ENCODE measurements around the gene FAM13C. TPM values are rescaled to one million over a fixed set of nuclear protein-coding genes. Genes with fewer than 3 reads are reported as not detected.

FAM13C gene
- total RNA-seq, 3 donors from 2014 or later, result 6.9 to 17.8 (median 13.9) TPM

DNA sequence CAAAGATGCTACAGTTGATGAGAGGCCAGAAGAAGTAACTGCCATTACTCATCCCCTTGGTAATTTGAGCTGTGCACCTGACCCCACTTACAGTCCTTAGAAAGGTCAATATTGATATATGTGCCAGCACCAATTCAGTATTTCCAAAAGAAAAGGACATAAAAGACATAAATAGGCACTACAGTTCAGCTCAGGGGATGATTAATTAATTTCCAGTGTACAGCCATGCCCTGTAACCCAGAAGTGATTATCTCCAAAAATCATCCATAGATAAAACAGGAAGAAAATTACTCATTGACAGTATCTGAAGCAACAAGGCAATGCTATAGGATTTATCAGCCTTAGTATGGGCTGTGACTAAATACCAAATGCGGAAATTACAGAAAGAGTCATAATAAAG lies 103.5 kb downstream of the FAM13C start:
- Histone ChIP-seq H3K4me3 (no peak overlapping the region), H3K9me3 (no peaks in the 10 kb centered on the region), H3K4me1 (no peaks in the 10 kb centered on the region), H3K27ac (no peak overlapping the region), H3K27me3 (no peaks in the 10 kb centered on the region), H3K36me3 (no peaks in the 10 kb centered on the region)
- intact Hi-C loops (cut with DNase I; ENCODE audit: low total_unique reads), result no loop called here
- no peak for DNase-seq (ENCODE audit: low spot score in 2 of 2)
- no peak for TF ChIP-seq POLR2A (IDR thresholded peaks at IDR 0.05)
- TF ChIP-seq, protein P1, sequence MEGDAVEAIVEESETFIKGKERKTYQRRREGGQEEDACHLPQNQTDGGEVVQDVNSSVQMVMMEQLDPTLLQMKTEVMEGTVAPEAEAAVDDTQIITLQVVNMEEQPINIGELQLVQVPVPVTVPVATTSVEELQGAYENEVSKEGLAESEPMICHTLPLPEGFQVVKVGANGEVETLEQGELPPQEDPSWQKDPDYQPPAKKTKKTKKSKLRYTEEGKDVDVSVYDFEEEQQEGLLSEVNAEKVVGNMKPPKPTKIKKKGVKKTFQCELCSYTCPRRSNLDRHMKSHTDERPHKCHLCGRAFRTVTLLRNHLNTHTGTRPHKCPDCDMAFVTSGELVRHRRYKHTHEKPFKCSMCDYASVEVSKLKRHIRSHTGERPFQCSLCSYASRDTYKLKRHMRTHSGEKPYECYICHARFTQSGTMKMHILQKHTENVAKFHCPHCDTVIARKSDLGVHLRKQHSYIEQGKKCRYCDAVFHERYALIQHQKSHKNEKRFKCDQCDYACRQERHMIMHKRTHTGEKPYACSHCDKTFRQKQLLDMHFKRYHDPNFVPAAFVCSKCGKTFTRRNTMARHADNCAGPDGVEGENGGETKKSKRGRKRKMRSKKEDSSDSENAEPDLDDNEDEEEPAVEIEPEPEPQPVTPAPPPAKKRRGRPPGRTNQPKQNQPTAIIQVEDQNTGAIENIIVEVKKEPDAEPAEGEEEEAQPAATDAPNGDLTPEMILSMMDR (IDR thresholded peaks at IDR 0.05), result no peak
- no peak for TF ChIP-seq POLR2AphosphoS5 (IDR thresholded peaks at IDR 0.05)

DNA sequence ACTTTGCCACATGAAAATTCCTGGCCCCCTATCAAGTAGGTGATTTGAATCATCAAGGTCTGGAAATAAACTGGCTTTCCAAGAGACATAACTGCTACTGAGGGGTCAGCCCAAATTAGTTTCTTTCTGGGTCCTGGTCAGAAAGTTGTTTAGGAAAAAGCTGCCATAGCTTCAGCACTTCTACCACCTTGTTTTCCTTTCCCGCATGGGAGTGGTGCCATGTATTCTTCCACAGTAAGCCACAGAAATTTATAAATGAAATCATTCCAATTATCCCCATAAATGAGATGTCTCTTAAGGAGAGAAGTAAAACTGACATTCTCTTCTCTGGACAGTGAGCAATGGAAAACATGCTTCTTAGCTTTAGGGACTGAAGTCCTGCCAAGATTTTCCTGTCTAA lies 105.1 kb downstream of the FAM13C start:
- Histone ChIP-seq H3K27ac (no peak overlapping the region), H3K4me1 (no peaks in the 10 kb centered on the region), H3K4me3 (no peak overlapping the region), H3K27me3 (no peaks in the 10 kb centered on the region), H3K36me3 (no peaks in the 10 kb centered on the region), H3K9me3 (no peaks in the 10 kb centered on the region)
- DNase-seq (ENCODE audit: low spot score in 2 of 2), result no peak
- TF ChIP-seq POLR2AphosphoS5 (IDR thresholded peaks at IDR 0.05) (no peak), POLR2A (IDR thresholded peaks at IDR 0.05) (no peak)
- TF ChIP-seq, protein P1 (IDR thresholded peaks at IDR 0.05), result no peak
- intact Hi-C loops (cut with DNase I; ENCODE audit: low total_unique reads), result no loop called here

DNA sequence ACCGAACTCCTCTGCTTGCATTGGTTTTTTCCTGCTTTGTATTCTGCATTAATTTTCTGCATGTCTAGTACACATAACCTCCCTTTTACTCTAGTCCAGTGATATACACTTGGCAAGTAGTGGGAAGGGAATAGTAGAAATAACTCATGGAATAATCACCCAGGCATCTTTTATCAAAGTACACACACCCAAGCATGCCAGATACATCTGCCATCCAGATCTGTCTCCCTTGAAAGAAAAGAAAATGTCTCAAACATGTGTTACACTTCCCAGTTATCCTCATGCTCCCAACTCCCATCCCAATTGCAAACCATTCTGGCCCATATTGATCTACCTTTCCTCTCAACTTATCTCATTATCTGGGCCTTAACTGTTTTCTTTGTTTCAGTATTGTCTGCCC lies 106.9 kb downstream of the FAM13C start:
- no peak for TF ChIP-seq POLR2AphosphoS5 (IDR thresholded peaks at IDR 0.05)
- TF ChIP-seq, protein P1 (IDR thresholded peaks at IDR 0.05), result no peak
- no peak for TF ChIP-seq POLR2A (IDR thresholded peaks at IDR 0.05)
- intact Hi-C loops (cut with DNase I; ENCODE audit: low total_unique reads), result no loop called here
- Histone ChIP-seq H3K4me1 (no peaks in the 10 kb centered on the region), H3K9me3 (no peaks in the 10 kb centered on the region), H3K27ac (no peak overlapping the region), H3K4me3 (no peak overlapping the region), H3K27me3 (no peaks in the 10 kb centered on the region), H3K36me3 (no peaks in the 10 kb centered on the region)
- DNase-seq (ENCODE audit: low spot score in 2 of 2), result no peak

DNA sequence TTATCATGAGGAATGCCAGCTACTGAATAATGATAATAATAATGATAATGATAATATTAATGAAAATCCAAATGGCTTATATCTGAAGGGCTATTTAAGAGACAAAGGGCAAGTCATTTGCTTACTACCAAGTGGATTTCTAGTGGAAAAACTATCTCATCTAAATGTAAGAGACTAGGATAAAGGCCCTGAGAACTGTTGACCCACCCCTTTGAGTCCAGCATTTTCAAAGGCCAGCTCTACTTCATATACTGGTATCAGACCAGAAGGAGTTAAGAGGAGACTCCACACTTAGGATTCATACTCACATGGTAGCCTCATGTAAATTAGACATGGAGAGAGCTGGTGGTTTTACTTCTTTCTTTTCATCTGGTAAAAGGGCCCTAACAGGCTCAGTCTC lies 109.9 kb downstream of the FAM13C start:
- Histone ChIP-seq H3K4me1 (no peaks in the 10 kb centered on the region), H3K36me3 (no peaks in the 10 kb centered on the region), H3K9me3 (no peaks in the 10 kb centered on the region), H3K27me3 (no peaks in the 10 kb centered on the region), H3K27ac (no peak overlapping the region), H3K4me3 (no peak overlapping the region)
- no peak for DNase-seq (ENCODE audit: low spot score in 2 of 2)
- intact Hi-C loops (cut with DNase I; ENCODE audit: low total_unique reads), result no loop called here
- TF ChIP-seq POLR2A (IDR thresholded peaks at IDR 0.05), result no peak
- TF ChIP-seq, protein P1 (IDR thresholded peaks at IDR 0.05), result no peak

DNA sequence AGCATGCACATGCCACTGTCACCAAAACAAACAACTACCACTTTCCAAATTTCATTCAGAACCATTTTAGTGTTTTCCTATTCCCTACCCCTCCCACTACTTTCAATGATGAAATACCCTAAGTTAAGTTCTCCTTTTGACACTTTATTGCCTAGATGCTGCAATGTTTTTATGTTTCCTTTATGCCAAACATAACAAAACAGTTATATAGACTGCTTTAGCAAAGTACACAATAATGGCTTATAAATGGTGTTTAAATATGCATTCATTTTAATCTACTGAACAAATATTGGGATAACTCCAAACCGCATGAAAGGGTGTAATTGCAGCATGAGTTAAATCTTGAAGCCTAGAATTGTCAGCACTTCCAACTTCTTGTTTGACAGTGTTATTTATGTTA lies 116.7 kb downstream of the FAM13C start:
- H3K4me3 ChIP-seq, result no peak overlapping the region
- no peaks in the 10 kb centered on the region for H3K36me3 ChIP-seq
- intact Hi-C loops (cut with DNase I; ENCODE audit: low total_unique reads), result no loop called here
- TF ChIP-seq POLR2A (IDR thresholded peaks at IDR 0.05), result no peak
- no peak for TF ChIP-seq POLR2AphosphoS5 (IDR thresholded peaks at IDR 0.05)
- TF ChIP-seq, protein P1 (IDR thresholded peaks at IDR 0.05), result no peak
- H3K27me3 ChIP-seq, result no peaks in the 10 kb centered on the region
- no peaks in the 10 kb centered on the region for H3K9me3 ChIP-seq
- DNase-seq (ENCODE audit: low spot score in 2 of 2), result no peak
- no peak overlapping the region for H3K27ac ChIP-seq
- H3K4me1 ChIP-seq, result no peaks in the 10 kb centered on the region
